Measurements from ENCODE around the gene PROB1. TPM values are rescaled to one million over a fixed set of nuclear protein-coding genes. Genes with fewer than 3 reads are reported as not detected.

PROB1 gene
- total RNA-seq, 1 donor from 2014 or later = 2.2 TPM

GRCh38 chr5:139383993-139384590 lies 10.8 kb downstream of the PROB1 start:
- TF ChIP-seq CTCF (IDR thresholded peaks at IDR 0.05; ENCODE audit: unreplicated experiment) = no peak
- Mint-ChIP-seq H3K27me3 (peaks cover 3% of the 10 kb centered on the region), H3K9me3 (ENCODE audit: low read depth) (no peaks in the 10 kb centered on the region), H3K36me3 (ENCODE audit: insufficient read depth) (no peaks in the 10 kb centered on the region), H3K27ac (no peak overlapping the region), H3K4me3 (ENCODE audit: low read depth) (no peak overlapping the region), H3K4me1 (ENCODE audit: low read depth) (peaks cover 17% of the 10 kb centered on the region)
- no peak for DNase-seq (ENCODE audit: low spot score, unreplicated experiment)

- no peak within 1 kb of the TSS for H3K27ac Mint-ChIP-seq
Measured at GRCh38 chr5:139383275-139383992, 11.5 kb downstream of the PROB1 start, which contains the start of gene SLC23A1. Gene SLC23A1, minus strand, starts transcription at chr5:139383297. Its CDS starts 44 bp downstream, at chr5:139383253.

GRCh38 chr5:139382807-139383206 lies 12.1 kb downstream of the PROB1 start:
- H3K27ac Mint-ChIP-seq = no peak overlapping the region
- peaks cover 15% of the 10 kb centered on the region for H3K4me1 Mint-ChIP-seq (ENCODE audit: low read depth)
- H3K27me3 Mint-ChIP-seq = peaks cover 3% of the 10 kb centered on the region
- H3K36me3 Mint-ChIP-seq (ENCODE audit: insufficient read depth) = no peaks in the 10 kb centered on the region
- no peak for DNase-seq (ENCODE audit: low spot score, unreplicated experiment)
- no peaks in the 10 kb centered on the region for H3K9me3 Mint-ChIP-seq (ENCODE audit: low read depth)
- no peak overlapping the region for H3K4me3 Mint-ChIP-seq (ENCODE audit: low read depth)
- no peak for TF ChIP-seq CTCF (IDR thresholded peaks at IDR 0.05; ENCODE audit: unreplicated experiment)

More at GRCh38 chr5:139383275-139383992, 11.5 kb downstream of the PROB1 start, which contains the start of gene SLC23A1:
- Mint-ChIP-seq H3K4me1 (ENCODE audit: low read depth) (peaks cover 17% of the 10 kb centered on the region), H3K9me3 (ENCODE audit: low read depth) (no peaks in the 10 kb centered on the region), H3K36me3 (ENCODE audit: insufficient read depth) (no peaks in the 10 kb centered on the region), H3K27me3 (peaks cover 3% of the 10 kb centered on the region), H3K4me3 (ENCODE audit: low read depth) (no peak within 1 kb of the TSS)
- DNase-seq (ENCODE audit: low spot score, unreplicated experiment) = no peak
- no peak for TF ChIP-seq CTCF (IDR thresholded peaks at IDR 0.05; ENCODE audit: unreplicated experiment)

- peaks cover 1% of the 10 kb centered on the region for H3K36me3 Mint-ChIP-seq (ENCODE audit: insufficient read depth)
- no peaks in the 10 kb centered on the region for H3K9me3 Mint-ChIP-seq (ENCODE audit: low read depth)
- no peak overlapping the region for H3K27ac Mint-ChIP-seq
- TF ChIP-seq CTCF (IDR thresholded peaks at IDR 0.05; ENCODE audit: unreplicated experiment) = no peak
- peaks cover 3% of the 10 kb centered on the region for H3K27me3 Mint-ChIP-seq
- H3K4me1 Mint-ChIP-seq (ENCODE audit: low read depth) = peaks cover 15% of the 10 kb centered on the region
- no peak overlapping the region for H3K4me3 Mint-ChIP-seq (ENCODE audit: low read depth)
- DNase-seq (ENCODE audit: low spot score, unreplicated experiment) = no peak
Measured at GRCh38 chr5:139381837-139382761, 12.8 kb downstream of the PROB1 start.

Measured in progenitor cell of endocrine pancreas (in vitro differentiated cells).